Measurements from ENCODE around the gene MYDGF.

- TF ChIP-seq GATA3 (IDR thresholded peaks at IDR 0.05; ENCODE audit: low read depth, low read length) (no peak), GATA2 (IDR thresholded peaks at IDR 0.05; ENCODE audit: low read depth, low read length) (no peak)
Observed at GRCh38 chr19:4686700-4687099, 16.6 kb upstream of the MYDGF start.
